WTC11 (cell line): Measurements from ENCODE around the gene CRNKL1. TPM values are rescaled to one million over a fixed set of nuclear protein-coding genes. Genes with fewer than 3 reads are reported as not detected.

Experiments
- ATAC-seq: fragments of 200-7000 bp; cut with Tn5 transposase; 2 replicates; pipeline ENCODE4 v1.10.0; 2021; ENCODE audit warnings: mild to moderate bottlenecking, moderate library complexity
- CTCF ChIA-PET: fragments of 300-600 bp; sonication (Branson Sonifier 250); formaldehyde crosslinking; loops from one replicate; lab custom pipeline; 2021; ENCODE audit warnings: antibody characterized with exemption; lab: Charles Lee
- POLR2A ChIA-PET: fragments of 350-600 bp; sonication (Branson Sonifier 250); formaldehyde crosslinking; loops from one replicate; lab custom pipeline; 2021; ENCODE audit warnings: antibody characterized with exemption; lab: Charles Lee
- DNase-seq: peaks from one replicate; pipeline ENCODE4 v3.0.0; 2021; ENCODE audit warnings: low spot score
- H3K27ac Mint-ChIP-seq: 2 replicates; pipeline ENCODE4 v1.8.0; 2021; ENCODE audit warnings: mixed read lengths
- H3K27me3 Mint-ChIP-seq: 2 replicates; pipeline ENCODE4 v1.8.0; 2021; ENCODE audit warnings: low read depth, mild to moderate bottlenecking, moderate library complexity, mixed read lengths
- H3K36me3 Mint-ChIP-seq: 2 replicates; pipeline ENCODE4 v1.8.0; 2021; ENCODE audit warnings: mixed read lengths
- H3K4me1 Mint-ChIP-seq: 2 replicates; pipeline ENCODE4 v1.8.0; 2022; ENCODE audit warnings: mixed read lengths
- H3K4me3 Mint-ChIP-seq: 2 replicates; pipeline ENCODE4 v1.8.0; 2021; ENCODE audit warnings: mild to moderate bottlenecking, moderate library complexity, mixed read lengths
- H3K9me3 Mint-ChIP-seq: 2 replicates; pipeline ENCODE4 v1.8.0; 2021; ENCODE audit warnings: mixed read lengths
- ATF1 ChIP-seq: sonication (generic); formaldehyde crosslinking; IDR thresholded peaks from 2 replicates; pipeline ENCODE4 v1.8.1; 2023; ENCODE audit warnings: mild to moderate bottlenecking, moderate library complexity, missing genetic modification reagents
- CBFB ChIP-seq: sonication (generic); formaldehyde crosslinking; IDR thresholded peaks from 2 replicates; pipeline ENCODE4 v1.8.1; 2022; ENCODE audit warnings: mild to moderate bottlenecking, low read depth, missing genetic modification reagents
- CREB1 ChIP-seq: sonication (generic); formaldehyde crosslinking; IDR thresholded peaks from 2 replicates; pipeline ENCODE4 v1.8.0; 2023; ENCODE audit warnings: mild to moderate bottlenecking, missing genetic modification reagents
- E2F1 ChIP-seq: sonication (generic); formaldehyde crosslinking; IDR thresholded peaks from 2 replicates; pipeline ENCODE4 v1.8.0; 2022; ENCODE audit warnings: mild to moderate bottlenecking, missing genetic modification reagents
- ETV6 ChIP-seq: sonication (generic); formaldehyde crosslinking; IDR thresholded peaks from 2 replicates; pipeline ENCODE4 v1.8.1; 2022; ENCODE audit warnings: mild to moderate bottlenecking, missing genetic modification reagents
- FOXP1 ChIP-seq: sonication (generic); formaldehyde crosslinking; IDR thresholded peaks from 2 replicates; pipeline ENCODE4 v1.8.0; 2022; ENCODE audit warnings: missing genetic modification reagents, mild to moderate bottlenecking, moderate library complexity, borderline replicate concordance
- NFATC4 ChIP-seq: fragments of 250-450 bp; sonication (Bioruptor Pico); IDR thresholded peaks from 2 replicates; pipeline ENCODE4 v1.9.0; 2021; ENCODE audit warnings: mild to moderate bottlenecking
- NFE2L1 ChIP-seq: sonication (generic); formaldehyde crosslinking; IDR thresholded peaks from 2 replicates; pipeline ENCODE4 v1.8.1; 2023; ENCODE audit warnings: missing genetic modification reagents
- OVOL2 ChIP-seq: fragments of 250-450 bp; sonication (Bioruptor Pico); IDR thresholded peaks from 2 replicates; pipeline ENCODE4 v1.9.0; 2021; ENCODE audit warnings: mild to moderate bottlenecking, borderline replicate concordance
- PRRX2 ChIP-seq: fragments of 250-450 bp; sonication (Bioruptor Pico); IDR thresholded peaks from 2 replicates; pipeline ENCODE4 v1.8.0; 2021; ENCODE audit warnings: mild to moderate bottlenecking
- SMAD4 ChIP-seq: sonication (generic); formaldehyde crosslinking; IDR thresholded peaks from 2 replicates; pipeline ENCODE4 v1.8.0; 2022; ENCODE audit warnings: mild to moderate bottlenecking, missing genetic modification reagents
- TCF7 ChIP-seq: sonication (generic); formaldehyde crosslinking; IDR thresholded peaks from 2 replicates; pipeline ENCODE4 v1.8.0; 2022; ENCODE audit warnings: mild to moderate bottlenecking, low read depth, missing genetic modification reagents, moderate library complexity
- TEAD4 ChIP-seq: sonication (generic); formaldehyde crosslinking; IDR thresholded peaks from 2 replicates; pipeline ENCODE4 v1.8.0; 2022; ENCODE audit warnings: mild to moderate bottlenecking, missing genetic modification reagents
- ZNF263 ChIP-seq: sonication (generic); formaldehyde crosslinking; IDR thresholded peaks from 2 replicates; pipeline ENCODE4 v1.8.1; 2022; ENCODE audit warnings: low read depth, mild to moderate bottlenecking, moderate library complexity, missing genetic modification reagents
- ZNF416 ChIP-seq: fragments of 250-450 bp; sonication (Bioruptor Pico); IDR thresholded peaks from 2 replicates; pipeline ENCODE4 v1.9.0; 2021; ENCODE audit warnings: mild to moderate bottlenecking, inconsistent platforms
- ZNF423 ChIP-seq: fragments of 250-450 bp; sonication (Bioruptor Pico); IDR thresholded peaks from 2 replicates; pipeline ENCODE4 v2.1.2; 2022; ENCODE audit warnings: mild to moderate bottlenecking, moderate library complexity
- total RNA-seq: library from RNA; stranded (reverse); gene quantifications from 3 replicates; pipeline ENCODE4 v1.2.3, GENCODE V29; 2021
- TF ChIP-seq, protein P1 (sequence below): sonication (generic); formaldehyde crosslinking; IDR thresholded peaks from 2 replicates; pipeline ENCODE4 v1.8.0; 2022; ENCODE audit warnings: mild to moderate bottlenecking, missing genetic modification reagents
- TF ChIP-seq, protein P2 (sequence below): sonication (generic); formaldehyde crosslinking; IDR thresholded peaks from 2 replicates; pipeline ENCODE4 v1.8.1; 2023; ENCODE audit warnings: mild to moderate bottlenecking, moderate library complexity, missing genetic modification reagents
- TF ChIP-seq, protein P3 (sequence below): sonication (generic); formaldehyde crosslinking; IDR thresholded peaks from 2 replicates; pipeline ENCODE4 v1.8.0; 2022; ENCODE audit warnings: mild to moderate bottlenecking, missing genetic modification reagents
- TF ChIP-seq, protein P4 (sequence below): sonication (generic); formaldehyde crosslinking; IDR thresholded peaks from 2 replicates; pipeline ENCODE4 v1.8.0; 2022; ENCODE audit warnings: missing genetic modification reagents

CRNKL1 gene
- total RNA-seq, 1 experiment from 2014 or later: 22.2 TPM

GRCh38 chr20:20060234-20060998 lies 8.2 kb upstream of the CRNKL1 start:
- Mint-ChIP-seq H3K9me3 (no peaks in the 10 kb centered on the region), H3K36me3 (no peaks in the 10 kb centered on the region), H3K4me3 (no peak overlapping the region), H3K27me3 (peaks cover 2% of the 10 kb centered on the region; the same call in 1 of the 2 replicates), H3K27ac (no peak overlapping the region), H3K4me1 (peaks cover 6% of the 10 kb centered on the region)
- ATAC-seq (no peak), DNase-seq (no peak)
- ChIA-PET CTCF (no interaction called here), POLR2A (no interaction called here)
- TF ChIP-seq TEAD4 (CRISPR knock-in tag) (no peak), PRRX2 (no peak), ZNF416 (CRISPR knock-in tag) (no peak)
- TF ChIP-seq, protein P1, sequence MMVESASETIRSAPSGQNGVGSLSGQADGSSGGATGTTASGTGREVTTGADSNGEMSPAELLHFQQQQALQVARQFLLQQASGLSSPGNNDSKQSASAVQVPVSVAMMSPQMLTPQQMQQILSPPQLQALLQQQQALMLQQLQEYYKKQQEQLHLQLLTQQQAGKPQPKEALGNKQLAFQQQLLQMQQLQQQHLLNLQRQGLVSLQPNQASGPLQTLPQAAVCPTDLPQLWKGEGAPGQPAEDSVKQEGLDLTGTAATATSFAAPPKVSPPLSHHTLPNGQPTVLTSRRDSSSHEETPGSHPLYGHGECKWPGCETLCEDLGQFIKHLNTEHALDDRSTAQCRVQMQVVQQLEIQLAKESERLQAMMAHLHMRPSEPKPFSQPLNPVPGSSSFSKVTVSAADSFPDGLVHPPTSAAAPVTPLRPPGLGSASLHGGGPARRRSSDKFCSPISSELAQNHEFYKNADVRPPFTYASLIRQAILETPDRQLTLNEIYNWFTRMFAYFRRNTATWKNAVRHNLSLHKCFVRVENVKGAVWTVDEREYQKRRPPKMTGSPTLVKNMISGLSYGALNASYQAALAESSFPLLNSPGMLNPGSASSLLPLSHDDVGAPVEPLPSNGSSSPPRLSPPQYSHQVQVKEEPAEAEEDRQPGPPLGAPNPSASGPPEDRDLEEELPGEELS (CRISPR knock-in tag): no peak
- TF ChIP-seq, protein P2, sequence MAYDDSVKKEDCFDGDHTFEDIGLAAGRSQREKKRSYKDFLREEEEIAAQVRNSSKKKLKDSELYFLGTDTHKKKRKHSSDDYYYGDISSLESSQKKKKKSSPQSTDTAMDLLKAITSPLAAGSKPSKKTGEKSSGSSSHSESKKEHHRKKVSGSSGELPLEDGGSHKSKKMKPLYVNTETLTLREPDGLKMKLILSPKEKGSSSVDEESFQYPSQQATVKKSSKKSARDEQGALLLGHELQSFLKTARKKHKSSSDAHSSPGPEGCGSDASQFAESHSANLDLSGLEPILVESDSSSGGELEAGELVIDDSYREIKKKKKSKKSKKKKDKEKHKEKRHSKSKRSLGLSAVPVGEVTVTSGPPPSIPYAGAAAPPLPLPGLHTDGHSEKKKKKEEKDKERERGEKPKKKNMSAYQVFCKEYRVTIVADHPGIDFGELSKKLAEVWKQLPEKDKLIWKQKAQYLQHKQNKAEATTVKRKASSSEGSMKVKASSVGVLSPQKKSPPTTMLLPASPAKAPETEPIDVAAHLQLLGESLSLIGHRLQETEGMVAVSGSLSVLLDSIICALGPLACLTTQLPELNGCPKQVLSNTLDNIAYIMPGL (CRISPR knock-in tag): no peak

DNA sequence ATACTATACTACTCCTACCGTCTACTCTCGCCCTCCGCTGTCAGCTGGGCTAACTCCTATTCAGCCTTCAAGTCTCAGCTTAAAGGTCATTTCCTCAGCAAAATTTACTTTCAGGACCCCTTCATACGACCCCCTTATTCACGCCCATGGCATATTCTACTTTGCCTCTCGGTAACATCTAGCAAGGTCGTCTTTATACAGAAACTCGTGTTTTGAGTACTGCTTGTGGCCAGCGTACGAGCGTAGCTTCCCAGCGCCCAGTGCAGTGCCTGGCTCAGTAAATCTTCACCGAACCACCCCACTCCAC lies 546 bp downstream of the CRNKL1 start:
- TF ChIP-seq ETV6 (CRISPR knock-in tag) (no peak), CREB1 (CRISPR knock-in tag) (no peak), ZNF423 (CRISPR knock-in tag) (no peak), ATF1 (CRISPR knock-in tag) (no peak), TCF7 (CRISPR knock-in tag) (no peak), SMAD4 (CRISPR knock-in tag) (no peak), OVOL2 (CRISPR knock-in tag) (no peak)
- TF ChIP-seq, protein P3, sequence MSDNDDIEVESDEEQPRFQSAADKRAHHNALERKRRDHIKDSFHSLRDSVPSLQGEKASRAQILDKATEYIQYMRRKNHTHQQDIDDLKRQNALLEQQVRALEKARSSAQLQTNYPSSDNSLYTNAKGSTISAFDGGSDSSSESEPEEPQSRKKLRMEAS: no peak
- H3K9me3 Mint-ChIP-seq: no peaks in the 10 kb centered on the region
- peaks cover 35% of the 10 kb centered on the region for H3K36me3 Mint-ChIP-seq
- DNase-seq: no peak
- H3K4me1 Mint-ChIP-seq: peaks cover 2% of the 10 kb centered on the region; the same call in 1 of the 2 replicates
- no peak for ATAC-seq
- peak overlapping the region; percentile 98 for H3K4me3 Mint-ChIP-seq
- ChIA-PET CTCF (interaction anchor here (1.3 to 2.8 kb wide), 3 partner anchors 34 to 542 kb away, joined by 5 to 20 read pairs (median 6); partner anchors contain the start of gene NAA20), POLR2A (interaction anchor here (1.8 kb wide), 1 partner anchor 35 kb away, joined by 8 read pairs; the partner anchor contains the start of gene NAA20)
- H3K27ac Mint-ChIP-seq: peak overlapping the region; percentile 99
- H3K27me3 Mint-ChIP-seq: no peaks in the 10 kb centered on the region

GRCh38 chr20:20039752-20040387 lies 12.4 kb downstream of the CRNKL1 start:
- ChIA-PET POLR2A (interaction anchor here (0.7 kb wide), 1 partner anchor 13 kb away, joined by 5 read pairs; no protein-coding TSS in a partner anchor), CTCF (no interaction called here)

More at GRCh38 chr20:20039752-20040387, 12.4 kb downstream of the CRNKL1 start:
- Mint-ChIP-seq H3K4me1 (peaks cover 5% of the 10 kb centered on the region), H3K4me3 (no peak overlapping the region), H3K27ac (no peak overlapping the region), H3K9me3 (no peaks in the 10 kb centered on the region), H3K36me3 (peaks cover 86% of the 10 kb centered on the region), H3K27me3 (no peaks in the 10 kb centered on the region)
- DNase-seq (no peak), ATAC-seq (no peak)
- TF ChIP-seq, protein P4, sequence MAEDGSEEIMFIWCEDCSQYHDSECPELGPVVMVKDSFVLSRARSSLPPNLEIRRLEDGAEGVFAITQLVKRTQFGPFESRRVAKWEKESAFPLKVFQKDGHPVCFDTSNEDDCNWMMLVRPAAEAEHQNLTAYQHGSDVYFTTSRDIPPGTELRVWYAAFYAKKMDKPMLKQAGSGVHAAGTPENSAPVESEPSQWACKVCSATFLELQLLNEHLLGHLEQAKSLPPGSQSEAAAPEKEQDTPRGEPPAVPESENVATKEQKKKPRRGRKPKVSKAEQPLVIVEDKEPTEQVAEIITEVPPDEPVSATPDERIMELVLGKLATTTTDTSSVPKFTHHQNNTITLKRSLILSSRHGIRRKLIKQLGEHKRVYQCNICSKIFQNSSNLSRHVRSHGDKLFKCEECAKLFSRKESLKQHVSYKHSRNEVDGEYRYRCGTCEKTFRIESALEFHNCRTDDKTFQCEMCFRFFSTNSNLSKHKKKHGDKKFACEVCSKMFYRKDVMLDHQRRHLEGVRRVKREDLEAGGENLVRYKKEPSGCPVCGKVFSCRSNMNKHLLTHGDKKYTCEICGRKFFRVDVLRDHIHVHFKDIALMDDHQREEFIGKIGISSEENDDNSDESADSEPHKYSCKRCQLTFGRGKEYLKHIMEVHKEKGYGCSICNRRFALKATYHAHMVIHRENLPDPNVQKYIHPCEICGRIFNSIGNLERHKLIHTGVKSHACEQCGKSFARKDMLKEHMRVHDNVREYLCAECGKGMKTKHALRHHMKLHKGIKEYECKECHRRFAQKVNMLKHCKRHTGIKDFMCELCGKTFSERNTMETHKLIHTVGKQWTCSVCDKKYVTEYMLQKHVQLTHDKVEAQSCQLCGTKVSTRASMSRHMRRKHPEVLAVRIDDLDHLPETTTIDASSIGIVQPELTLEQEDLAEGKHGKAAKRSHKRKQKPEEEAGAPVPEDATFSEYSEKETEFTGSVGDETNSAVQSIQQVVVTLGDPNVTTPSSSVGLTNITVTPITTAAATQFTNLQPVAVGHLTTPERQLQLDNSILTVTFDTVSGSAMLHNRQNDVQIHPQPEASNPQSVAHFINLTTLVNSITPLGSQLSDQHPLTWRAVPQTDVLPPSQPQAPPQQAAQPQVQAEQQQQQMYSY: no peak
- TF ChIP-seq NFATC4 (CRISPR knock-in tag) (no peak), NFE2L1 (no peak), ZNF263 (CRISPR knock-in tag) (no peak), CBFB (CRISPR knock-in tag) (no peak), OVOL2 (CRISPR knock-in tag) (no peak), E2F1 (CRISPR knock-in tag) (no peak), FOXP1 (CRISPR knock-in tag) (no peak)
- TF ChIP-seq, protein P1 (CRISPR knock-in tag): no peak
- TF ChIP-seq, protein P3: no peak
